Nephron (organoid): Measurements from ENCODE around the gene PNPLA6.
A peak's percentile ranks its signal among the peaks of the same experiment; 100 is the strongest.

Source experiments
- H3K27ac Mint-ChIP-seq, 3 experiments: 2 replicates each; pipeline ENCODE4 v1.8.0; 2020; ENCODE audit warnings: mixed read lengths in 3 of 3, mild to moderate bottlenecking in 2 of 3, moderate library complexity in 1 of 3
- H3K27me3 Mint-ChIP-seq: 2 replicates; pipeline ENCODE4 v1.8.0; 2021; ENCODE audit warnings: low read depth, mild to moderate bottlenecking, moderate library complexity, mixed read lengths
- H3K36me3 Mint-ChIP-seq: 2 replicates; pipeline ENCODE4 v1.8.0; 2020; ENCODE audit warnings: low read depth, mixed read lengths
- H3K4me1 Mint-ChIP-seq: 2 replicates; pipeline ENCODE4 v1.8.0; 2020; ENCODE audit warnings: mixed read lengths
- H3K4me3 Mint-ChIP-seq, 3 experiments: 2 replicates each; pipeline ENCODE4 v1.8.0; 2020; ENCODE audit warnings: mild to moderate bottlenecking in 3 of 3, mixed read lengths in 3 of 3, moderate library complexity in 2 of 3
- H3K9me3 Mint-ChIP-seq: 2 replicates; pipeline ENCODE4 v1.8.0; 2020; ENCODE audit warnings: mixed read lengths
- CTCF ChIP-seq, 3 experiments: fragments of 200-600 bp; sonication (generic); IDR thresholded peaks; one replicate each; pipeline ENCODE4 v1.5.0; 2021; ENCODE audit warnings: antibody characterized with exemption in 3 of 3; ENCODE audit not compliant: unreplicated experiment in 3 of 3

PNPLA6 gene

GRCh38 chr19:7492558-7492957, 43.0 kb upstream of the PNPLA6 start:
- peak overlapping the region; percentile 33 to 61 (median 54) for H3K27ac Mint-ChIP-seq
- no peaks in the 10 kb centered on the region for H3K36me3 Mint-ChIP-seq
- H3K4me1 Mint-ChIP-seq = peaks cover 19% of the 10 kb centered on the region
- no peak for TF ChIP-seq CTCF (IDR thresholded peaks at IDR 0.05; ENCODE audit: unreplicated experiment in 3 of 3)
- no peaks in the 10 kb centered on the region for H3K9me3 Mint-ChIP-seq
- no peak overlapping the region for H3K4me3 Mint-ChIP-seq
- peaks cover 9% of the 10 kb centered on the region for H3K27me3 Mint-ChIP-seq

- peak in 2 of 3 experiments; percentile 24 to 28 for TF ChIP-seq CTCF (IDR thresholded peaks at IDR 0.05; ENCODE audit: unreplicated experiment in 3 of 3)
- peak overlapping the region; percentile 84 to 96 (median 94) for H3K27ac Mint-ChIP-seq
- no peaks in the 10 kb centered on the region for H3K36me3 Mint-ChIP-seq
These were observed 41.0 kb upstream of the PNPLA6 start for GRCh38 chr19:7494416-7495098.

GRCh38 chr19:7497292-7497691, 38.2 kb upstream of the PNPLA6 start:
- Mint-ChIP-seq H3K27me3 (peaks cover 27% of the 10 kb centered on the region), H3K4me3 (peak overlapping the region in 2 of 3 experiments; percentile 15 to 37), H3K4me1 (peaks cover 6% of the 10 kb centered on the region), H3K9me3 (no peaks in the 10 kb centered on the region), H3K36me3 (no peaks in the 10 kb centered on the region), H3K27ac (no peak overlapping the region)
- peak; percentile 31 to 39 (median 36) for TF ChIP-seq CTCF (IDR thresholded peaks at IDR 0.05; ENCODE audit: unreplicated experiment in 3 of 3)

More at GRCh38 chr19:7494416-7495098, 41.0 kb upstream of the PNPLA6 start:
- Mint-ChIP-seq H3K4me3 (peak overlapping the region in 1 of 3 experiments; percentile 26), H3K9me3 (no peaks in the 10 kb centered on the region), H3K4me1 (peaks cover 13% of the 10 kb centered on the region), H3K27me3 (peaks cover 13% of the 10 kb centered on the region)

- H3K4me1 Mint-ChIP-seq = no peaks in the 10 kb centered on the region
- no peak overlapping the region for H3K27ac Mint-ChIP-seq
- peaks cover 32% of the 10 kb centered on the region for H3K27me3 Mint-ChIP-seq
These were observed 34.6 kb upstream of the PNPLA6 start for GRCh38 chr19:7500811-7501450.

DNA sequence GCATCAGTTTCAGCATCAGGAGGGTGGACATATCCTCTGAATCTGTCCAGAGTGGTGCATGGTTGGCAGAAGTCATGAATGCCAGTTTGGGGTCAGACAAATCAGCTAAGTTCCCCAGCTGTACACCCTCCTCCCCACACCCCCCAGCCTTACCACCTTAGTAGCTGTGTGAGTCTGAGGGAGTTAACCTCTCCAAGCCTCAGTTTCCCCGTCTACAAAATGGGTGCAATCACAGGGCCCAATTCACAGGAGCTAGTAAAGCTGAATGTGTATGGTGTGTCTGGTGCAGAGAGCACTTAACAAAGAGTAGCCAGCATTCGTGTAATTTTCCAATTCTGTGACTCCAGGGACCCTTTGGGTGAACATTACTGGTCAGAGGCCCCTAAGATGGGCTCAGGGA, 33.0 kb upstream of the PNPLA6 start:
- H3K27ac Mint-ChIP-seq = no peak overlapping the region
- peak overlapping the region in 1 of 3 experiments; percentile 25 for H3K4me3 Mint-ChIP-seq
- H3K36me3 Mint-ChIP-seq = no peaks in the 10 kb centered on the region
- H3K9me3 Mint-ChIP-seq = no peaks in the 10 kb centered on the region
- H3K27me3 Mint-ChIP-seq = peaks cover 23% of the 10 kb centered on the region
- no peaks in the 10 kb centered on the region for H3K4me1 Mint-ChIP-seq
- TF ChIP-seq CTCF (IDR thresholded peaks at IDR 0.05; ENCODE audit: unreplicated experiment in 3 of 3) = no peak

More at GRCh38 chr19:7500811-7501450, 34.6 kb upstream of the PNPLA6 start:
- Mint-ChIP-seq H3K9me3 (no peaks in the 10 kb centered on the region), H3K4me3 (peak overlapping the region; percentile 73 to 77 (median 75)), H3K36me3 (no peaks in the 10 kb centered on the region)
- TF ChIP-seq CTCF (IDR thresholded peaks at IDR 0.05; ENCODE audit: unreplicated experiment in 3 of 3) = peak in 1 of 3 experiments; percentile 21
